Measurements from ENCODE around the gene PFKL. TPM values are rescaled to one million over a fixed set of nuclear protein-coding genes. Genes with fewer than 3 reads are reported as not detected.
"Not testable (repeated sequence)": the region's sequence is repeated elsewhere in the genome, so short reads cannot be mapped to it uniquely, and the experiment has no call there.

The PFKL gene
- total RNA-seq, 1 donor from 2014 or later: 129 TPM

- H3K9me3 Mint-ChIP-seq (ENCODE audit: low read depth): no peaks in the 10 kb centered on the region
- no peaks in the 10 kb centered on the region for H3K27me3 Mint-ChIP-seq (ENCODE audit: low read depth)
- no peak for TF ChIP-seq CTCF (IDR thresholded peaks at IDR 0.05)
- DNase-seq (ENCODE audit: low spot score): no peak
- peak overlapping the region; percentile 77 for H3K4me3 Mint-ChIP-seq (ENCODE audit: unreplicated experiment)
- no peaks in the 10 kb centered on the region for H3K36me3 Mint-ChIP-seq (ENCODE audit: low read depth)
- no peak overlapping the region for H3K27ac Mint-ChIP-seq (ENCODE audit: unreplicated experiment)
- peaks cover 43% of the 10 kb centered on the region for H3K4me1 Mint-ChIP-seq (ENCODE audit: low read depth)
Measured at GRCh38 chr21:44300262-44300959, 558 bp downstream of the PFKL start.

DNA sequence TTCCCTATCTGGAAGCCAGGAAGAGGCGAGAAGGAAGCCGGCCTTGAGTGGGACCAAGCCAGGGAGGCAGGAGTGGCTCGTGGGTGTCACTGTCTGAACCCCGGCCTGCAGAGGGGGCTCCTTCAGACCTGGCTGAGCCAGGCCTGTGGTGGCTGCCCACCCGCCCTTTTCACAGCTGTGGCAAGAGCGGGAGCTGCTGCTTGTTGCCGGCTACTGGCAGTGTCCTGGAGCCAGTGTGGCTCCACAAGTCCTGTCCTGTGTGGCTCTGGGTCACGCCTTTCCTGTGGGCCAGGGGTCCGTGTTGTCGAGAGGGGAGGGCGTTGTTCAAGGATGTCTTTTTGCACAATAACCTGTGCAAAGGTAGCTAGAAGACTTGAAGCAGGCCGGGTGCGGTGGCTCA, 1.3 kb downstream of the PFKL start:
- H3K9me3 Mint-ChIP-seq (ENCODE audit: low read depth): no peaks in the 10 kb centered on the region
- no peaks in the 10 kb centered on the region for H3K27me3 Mint-ChIP-seq (ENCODE audit: low read depth)
- H3K27ac Mint-ChIP-seq (ENCODE audit: unreplicated experiment): no peak overlapping the region
- no peak for DNase-seq (ENCODE audit: low spot score)
- H3K4me3 Mint-ChIP-seq (ENCODE audit: unreplicated experiment): peak overlapping the region; percentile 77
- H3K36me3 Mint-ChIP-seq (ENCODE audit: low read depth): no peaks in the 10 kb centered on the region
- peaks cover 43% of the 10 kb centered on the region for H3K4me1 Mint-ChIP-seq (ENCODE audit: low read depth)
- TF ChIP-seq CTCF (IDR thresholded peaks at IDR 0.05): no peak

DNA sequence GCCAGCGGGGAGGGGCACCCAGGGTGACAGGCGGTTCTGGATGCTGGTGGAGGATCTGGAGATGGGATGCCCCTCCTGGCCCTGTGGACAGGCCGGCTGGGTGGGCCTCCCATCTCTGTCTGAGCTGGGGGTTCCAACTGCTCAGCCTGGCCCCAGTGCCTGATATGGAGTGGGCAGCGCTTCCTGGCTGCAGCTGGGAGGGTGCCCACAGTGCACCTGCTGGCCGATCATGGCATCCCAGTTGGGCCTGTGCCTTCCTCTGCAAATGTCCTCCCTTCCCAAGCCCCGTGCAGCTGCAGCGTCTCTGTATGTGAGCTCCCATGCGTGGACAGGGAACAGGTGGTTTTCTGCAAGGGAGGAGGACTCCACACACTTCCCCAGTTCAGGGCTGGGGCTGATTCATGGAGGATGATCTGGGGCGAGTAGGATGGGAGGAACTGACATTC, 2.1 kb downstream of the PFKL start:
- H3K27me3 Mint-ChIP-seq (ENCODE audit: low read depth): no peaks in the 10 kb centered on the region
- H3K9me3 Mint-ChIP-seq (ENCODE audit: low read depth): no peaks in the 10 kb centered on the region
- H3K4me3 Mint-ChIP-seq (ENCODE audit: unreplicated experiment): peak overlapping the region; percentile 51
- H3K36me3 Mint-ChIP-seq (ENCODE audit: low read depth): no peaks in the 10 kb centered on the region
- H3K27ac Mint-ChIP-seq (ENCODE audit: unreplicated experiment): no peak overlapping the region
- TF ChIP-seq CTCF (IDR thresholded peaks at IDR 0.05): no peak
- peaks cover 43% of the 10 kb centered on the region for H3K4me1 Mint-ChIP-seq (ENCODE audit: low read depth)
- DNase-seq (ENCODE audit: low spot score): no peak

DNA sequence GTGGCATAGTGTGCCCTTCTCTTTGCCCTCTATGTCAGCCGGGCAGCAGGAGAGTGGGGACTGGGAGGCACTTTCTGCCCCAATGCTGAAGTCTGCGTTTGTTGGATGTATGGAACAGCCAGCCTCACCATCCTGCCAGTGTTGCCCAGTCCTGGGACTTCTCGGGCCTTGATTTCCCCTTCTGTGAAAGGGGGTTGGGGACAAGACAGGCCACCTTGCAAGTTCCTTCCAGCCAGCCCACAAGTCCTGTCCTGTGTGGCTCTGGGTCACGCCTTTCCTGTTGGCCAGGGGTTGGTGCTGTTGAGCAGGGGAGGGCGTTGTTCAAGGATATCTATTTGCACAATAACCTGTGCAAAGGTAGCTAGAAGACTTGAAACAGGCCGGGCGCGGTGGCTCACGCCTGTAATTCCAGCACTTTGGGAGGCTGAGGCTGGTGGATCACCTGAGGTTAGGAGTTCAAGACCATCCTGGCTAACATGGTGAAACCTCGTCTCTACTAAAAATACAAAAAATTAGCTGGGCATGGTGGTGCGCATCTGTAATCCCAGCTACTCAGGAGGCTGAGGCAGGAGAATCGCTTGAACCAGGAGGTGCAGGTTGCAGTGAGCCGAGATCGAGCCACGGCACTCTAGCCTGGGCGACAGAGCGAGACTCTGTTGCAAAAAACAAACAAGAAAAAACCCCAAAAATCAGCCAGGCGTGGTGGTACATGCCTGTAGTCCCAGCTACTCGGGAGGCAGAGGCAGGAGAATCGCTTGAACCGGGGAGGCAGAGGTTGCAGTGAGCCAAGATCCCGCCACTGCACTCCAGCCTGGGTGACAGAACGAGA, 2.9 kb downstream of the PFKL start:
- not testable (repeated sequence) for H3K9me3 Mint-ChIP-seq (ENCODE audit: low read depth); H3K27ac Mint-ChIP-seq (ENCODE audit: unreplicated experiment); H3K36me3 Mint-ChIP-seq (ENCODE audit: low read depth); DNase-seq (ENCODE audit: low spot score); H3K4me3 Mint-ChIP-seq (ENCODE audit: unreplicated experiment); H3K27me3 Mint-ChIP-seq (ENCODE audit: low read depth)
- peak; percentile 38 for TF ChIP-seq CTCF (IDR thresholded peaks at IDR 0.05)
- H3K4me1 Mint-ChIP-seq (ENCODE audit: low read depth): peaks cover 38% of the 10 kb centered on the region

- H3K36me3 Mint-ChIP-seq (ENCODE audit: low read depth): peaks cover 5% of the 10 kb centered on the region
- DNase-seq (ENCODE audit: low spot score): no peak
- H3K4me3 Mint-ChIP-seq (ENCODE audit: unreplicated experiment): no peak overlapping the region
- TF ChIP-seq CTCF (IDR thresholded peaks at IDR 0.05): no peak
- H3K4me1 Mint-ChIP-seq (ENCODE audit: low read depth): peaks cover 36% of the 10 kb centered on the region
- no peaks in the 10 kb centered on the region for H3K27me3 Mint-ChIP-seq (ENCODE audit: low read depth)
- no peak overlapping the region for H3K27ac Mint-ChIP-seq (ENCODE audit: unreplicated experiment)
- no peaks in the 10 kb centered on the region for H3K9me3 Mint-ChIP-seq (ENCODE audit: low read depth)
Measured at GRCh38 chr21:44303490-44303981, 3.7 kb downstream of the PFKL start.
